ENCODE measurements around the gene CREG2. TPM values are rescaled to one million over a fixed set of nuclear protein-coding genes. Genes with fewer than 3 reads are reported as not detected.
"Not testable (repeated sequence)": the region's sequence is repeated elsewhere in the genome, so short reads cannot be mapped to it uniquely, and the experiment has no call there.

Gene CREG2
- total RNA-seq, 4 donors from 2014 or later: not detected

DNA sequence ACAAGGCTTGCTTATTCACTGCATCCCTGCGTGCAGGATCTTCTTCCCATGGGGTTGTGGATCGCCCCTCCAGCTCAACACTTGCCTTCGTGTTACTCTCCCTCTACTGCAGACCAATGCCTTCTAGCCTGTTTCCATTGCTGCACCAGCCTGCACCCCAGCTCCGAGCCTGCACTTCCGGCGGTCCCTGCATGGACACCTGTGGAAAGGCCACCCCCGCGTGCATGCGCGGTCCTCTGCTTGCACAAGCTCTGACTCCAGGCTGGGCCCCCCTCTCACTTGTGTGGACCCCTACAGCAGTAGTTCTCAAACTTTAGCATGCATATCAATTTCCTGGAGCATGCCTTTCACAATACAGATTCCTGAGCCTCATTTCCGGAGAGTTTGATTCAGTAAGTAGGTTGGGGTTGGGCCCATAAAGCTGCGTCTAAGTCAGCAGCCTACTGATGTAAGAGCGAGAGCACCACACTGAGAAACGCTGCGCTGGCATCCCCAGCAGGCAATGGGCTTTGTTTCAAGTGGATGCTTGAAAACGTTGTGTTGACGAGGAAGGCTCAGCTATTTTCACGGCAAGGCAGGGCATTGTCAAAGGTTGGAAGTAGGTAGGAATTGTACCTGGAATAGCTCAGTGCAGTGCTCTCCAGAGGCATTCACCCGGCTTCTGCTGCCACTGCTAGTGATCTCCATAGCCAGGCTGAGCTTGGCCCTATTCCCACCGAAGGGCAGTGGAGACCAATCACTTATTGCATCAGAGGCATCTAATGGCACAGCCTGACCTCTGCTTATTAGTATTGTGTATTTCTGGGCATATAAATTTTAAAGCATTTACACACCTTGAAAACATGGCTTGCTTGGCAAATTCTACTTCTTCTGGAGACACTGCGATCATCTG, 32.6 kb downstream of the CREG2 start:
- no peaks in the 10 kb centered on the region for H3K4me1 ChIP-seq
- H3K27ac ChIP-seq (replicated peaks in 1 of 4): no peak overlapping the region
- no peak overlapping the region for H3K4me3 ChIP-seq
- H3K27me3 ChIP-seq: no peaks in the 10 kb centered on the region
- intact Hi-C loops (cut with DNase I): no loop called here
- DNase-seq (ENCODE audit: extremely low spot score): no peak
- H3K9me3 ChIP-seq: no peaks in the 10 kb centered on the region
- no peaks in the 10 kb centered on the region for H3K36me3 ChIP-seq
- no peak for TF ChIP-seq EP300 (IDR thresholded peaks at IDR 0.05)
- TF ChIP-seq, protein P1, sequence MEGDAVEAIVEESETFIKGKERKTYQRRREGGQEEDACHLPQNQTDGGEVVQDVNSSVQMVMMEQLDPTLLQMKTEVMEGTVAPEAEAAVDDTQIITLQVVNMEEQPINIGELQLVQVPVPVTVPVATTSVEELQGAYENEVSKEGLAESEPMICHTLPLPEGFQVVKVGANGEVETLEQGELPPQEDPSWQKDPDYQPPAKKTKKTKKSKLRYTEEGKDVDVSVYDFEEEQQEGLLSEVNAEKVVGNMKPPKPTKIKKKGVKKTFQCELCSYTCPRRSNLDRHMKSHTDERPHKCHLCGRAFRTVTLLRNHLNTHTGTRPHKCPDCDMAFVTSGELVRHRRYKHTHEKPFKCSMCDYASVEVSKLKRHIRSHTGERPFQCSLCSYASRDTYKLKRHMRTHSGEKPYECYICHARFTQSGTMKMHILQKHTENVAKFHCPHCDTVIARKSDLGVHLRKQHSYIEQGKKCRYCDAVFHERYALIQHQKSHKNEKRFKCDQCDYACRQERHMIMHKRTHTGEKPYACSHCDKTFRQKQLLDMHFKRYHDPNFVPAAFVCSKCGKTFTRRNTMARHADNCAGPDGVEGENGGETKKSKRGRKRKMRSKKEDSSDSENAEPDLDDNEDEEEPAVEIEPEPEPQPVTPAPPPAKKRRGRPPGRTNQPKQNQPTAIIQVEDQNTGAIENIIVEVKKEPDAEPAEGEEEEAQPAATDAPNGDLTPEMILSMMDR (IDR thresholded peaks at IDR 0.05): no peak
- no peak for TF ChIP-seq POLR2A (IDR thresholded peaks at IDR 0.05; ENCODE audit: low read depth)
- no peak for TF ChIP-seq POLR2AphosphoS5 (IDR thresholded peaks at IDR 0.05)
- 93% methylated on average over 21 of the region's 21 CpGs for WGBS

DNA sequence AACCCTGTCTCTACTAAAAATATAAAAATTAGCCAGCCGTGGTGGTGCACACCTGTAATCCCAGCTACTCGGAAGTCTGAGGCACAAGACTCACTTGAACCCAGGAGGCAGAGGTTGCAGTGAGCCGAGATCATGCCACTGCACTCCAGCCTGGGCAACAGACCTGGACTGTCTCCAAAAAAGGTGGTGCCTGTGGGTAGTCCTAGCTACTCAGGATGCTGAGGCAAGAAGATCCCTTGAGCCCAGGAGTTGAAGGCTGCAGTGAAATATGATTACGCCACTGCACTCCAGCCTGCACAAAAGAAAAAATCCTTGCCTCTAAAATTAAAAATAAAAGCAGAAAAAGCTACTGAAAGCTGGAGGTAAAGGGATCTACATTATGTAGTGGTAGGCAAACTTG, 34.7 kb downstream of the CREG2 start:
- H3K27me3 ChIP-seq; intact Hi-C loops (cut with DNase I); H3K4me1 ChIP-seq; DNase-seq (ENCODE audit: extremely low spot score); H3K27ac ChIP-seq (replicated peaks in 1 of 4); H3K36me3 ChIP-seq; H3K9me3 ChIP-seq; H3K4me3 ChIP-seq: not testable (repeated sequence)
- 89% methylated on average over 4 of the region's 4 CpGs for WGBS

DNA sequence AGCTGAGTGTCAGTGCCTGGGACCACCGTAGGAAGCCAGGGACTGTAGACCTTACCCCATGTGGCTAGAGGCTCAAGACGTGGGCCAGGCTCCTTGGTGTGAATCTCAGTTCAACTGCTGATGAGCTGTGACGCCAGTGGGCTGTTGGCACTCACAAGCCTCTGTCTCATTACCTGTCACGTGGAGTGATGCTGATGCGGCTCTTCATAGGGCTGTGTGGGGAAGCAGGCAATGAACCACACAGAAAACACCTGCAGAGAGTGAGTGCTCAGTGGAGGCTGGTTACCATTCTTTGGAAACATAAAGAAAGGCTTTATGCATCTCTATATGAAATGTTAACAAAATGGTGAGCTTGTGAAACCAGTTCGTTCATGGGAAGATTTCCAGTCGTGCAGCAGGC, 36.1 kb downstream of the CREG2 start:
- H3K4me3 ChIP-seq: no peak overlapping the region
- TF ChIP-seq POLR2AphosphoS5 (IDR thresholded peaks at IDR 0.05) (no peak), EP300 (IDR thresholded peaks at IDR 0.05) (no peak), POLR2A (IDR thresholded peaks at IDR 0.05; ENCODE audit: low read depth) (no peak)
- TF ChIP-seq, protein P1 (IDR thresholded peaks at IDR 0.05): no peak
- H3K4me1 ChIP-seq: no peaks in the 10 kb centered on the region
- WGBS: 83% methylated on average over 6 of the region's 7 CpGs
- no peak overlapping the region for H3K27ac ChIP-seq (replicated peaks in 1 of 4)
- DNase-seq (ENCODE audit: extremely low spot score): no peak
- no peaks in the 10 kb centered on the region for H3K36me3 ChIP-seq
- intact Hi-C loops (cut with DNase I): no loop called here
- no peaks in the 10 kb centered on the region for H3K27me3 ChIP-seq
- no peaks in the 10 kb centered on the region for H3K9me3 ChIP-seq

DNA sequence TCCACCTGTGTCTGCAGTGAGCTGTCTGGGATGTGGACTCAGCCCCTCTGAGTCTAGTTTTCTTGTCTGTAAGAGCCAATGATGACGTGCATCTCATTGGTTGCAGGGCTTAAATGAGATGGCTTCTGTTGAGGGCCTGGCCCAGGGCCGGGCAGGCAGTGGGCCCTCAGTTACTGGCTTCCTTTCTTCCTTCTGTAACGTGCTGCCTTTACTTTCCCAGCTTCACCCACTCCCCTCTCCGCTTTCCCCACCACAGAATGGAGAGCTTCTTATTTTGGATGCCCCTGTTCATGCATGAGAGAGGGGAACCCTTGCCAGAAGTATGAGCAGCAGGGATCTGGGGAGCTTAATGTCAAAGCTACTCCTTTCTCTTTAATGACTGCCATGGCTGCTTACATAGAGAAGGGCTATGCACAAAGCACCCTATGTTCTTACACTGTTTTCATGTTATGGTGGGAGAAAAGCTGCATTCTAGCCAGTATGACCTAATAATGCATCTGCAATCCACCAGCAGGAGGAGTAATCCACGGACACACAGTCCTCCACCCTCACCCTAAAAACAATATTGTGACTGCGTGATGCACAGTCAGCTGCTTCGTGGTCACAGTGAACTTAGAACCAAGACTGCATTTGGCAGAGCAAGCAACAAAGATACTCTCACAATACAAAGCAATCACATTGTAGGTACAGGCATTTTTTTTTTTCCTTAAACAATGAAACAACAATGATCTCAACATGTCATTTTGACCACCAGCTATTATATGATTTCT, 37.2 kb downstream of the CREG2 start:
- Histone ChIP-seq H3K4me3 (no peak overlapping the region), H3K27ac (replicated peaks in 1 of 4) (no peak overlapping the region), H3K4me1 (no peaks in the 10 kb centered on the region), H3K36me3 (no peaks in the 10 kb centered on the region), H3K9me3 (no peaks in the 10 kb centered on the region), H3K27me3 (no peaks in the 10 kb centered on the region)
- DNase-seq (ENCODE audit: extremely low spot score): no peak
- TF ChIP-seq POLR2AphosphoS5 (IDR thresholded peaks at IDR 0.05) (no peak), POLR2A (IDR thresholded peaks at IDR 0.05; ENCODE audit: low read depth) (no peak), EP300 (IDR thresholded peaks at IDR 0.05) (no peak)
- TF ChIP-seq, protein P1 (IDR thresholded peaks at IDR 0.05): no peak
- intact Hi-C loops (cut with DNase I): no loop called here
- 73% methylated on average over 7 of the region's 7 CpGs for WGBS

DNA sequence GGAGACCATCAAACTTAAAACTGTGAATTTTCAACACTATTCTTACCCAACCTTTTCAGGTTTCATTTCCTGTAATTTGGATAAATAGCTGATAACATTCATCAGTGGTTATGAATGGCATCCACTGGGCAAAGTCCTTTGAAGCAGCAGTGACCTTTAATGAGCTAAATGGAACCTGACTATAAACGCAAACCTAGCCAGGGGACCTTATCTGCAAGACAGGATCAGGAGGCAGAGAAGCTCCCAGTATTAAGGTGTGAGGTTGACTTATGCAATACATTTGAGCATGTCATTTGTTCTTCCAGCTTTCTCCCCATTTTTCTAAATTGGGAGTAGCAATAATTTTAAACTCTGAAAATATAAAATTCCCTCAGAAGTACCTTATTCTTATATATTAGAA, 38.4 kb downstream of the CREG2 start:
- Histone ChIP-seq H3K27me3 (no peaks in the 10 kb centered on the region), H3K4me3 (no peak overlapping the region), H3K4me1 (no peaks in the 10 kb centered on the region), H3K9me3 (no peaks in the 10 kb centered on the region), H3K36me3 (no peaks in the 10 kb centered on the region), H3K27ac (replicated peaks in 1 of 4) (no peak overlapping the region)
- no peak for DNase-seq (ENCODE audit: extremely low spot score)
- TF ChIP-seq, protein P1 (IDR thresholded peaks at IDR 0.05): no peak
- TF ChIP-seq POLR2A (IDR thresholded peaks at IDR 0.05; ENCODE audit: low read depth) (no peak), POLR2AphosphoS5 (IDR thresholded peaks at IDR 0.05) (no peak), EP300 (IDR thresholded peaks at IDR 0.05) (no peak)
- intact Hi-C loops (cut with DNase I): no loop called here
- 80% methylated on average over 1 of the region's 1 CpG for WGBS

Data from esophagus muscularis mucosa (tissue), 4 donors.